Stimulated activated CD4-positive, alpha-beta T cell treated with anti-CD3 and anti-CD28 coated beads, Interleukin-12 subunit alpha, Interleukin-12 subunit beta, amount 100 ng/mL, for 48 hours (primary cell): ENCODE measurements around the gene KIAA1586.
"Not testable (repeated sequence)": the region's sequence is repeated elsewhere in the genome, so short reads cannot be mapped to it uniquely, and the experiment has no call there.

Experiments used
- DNase-seq, 3 donors: peaks; one replicate each; pipeline ENCODE4 v3.0.0-alpha.2; 2020; ENCODE audit warnings: low read depth in 2 of 3, low spot score in 1 of 3

The KIAA1586 gene

DNA sequence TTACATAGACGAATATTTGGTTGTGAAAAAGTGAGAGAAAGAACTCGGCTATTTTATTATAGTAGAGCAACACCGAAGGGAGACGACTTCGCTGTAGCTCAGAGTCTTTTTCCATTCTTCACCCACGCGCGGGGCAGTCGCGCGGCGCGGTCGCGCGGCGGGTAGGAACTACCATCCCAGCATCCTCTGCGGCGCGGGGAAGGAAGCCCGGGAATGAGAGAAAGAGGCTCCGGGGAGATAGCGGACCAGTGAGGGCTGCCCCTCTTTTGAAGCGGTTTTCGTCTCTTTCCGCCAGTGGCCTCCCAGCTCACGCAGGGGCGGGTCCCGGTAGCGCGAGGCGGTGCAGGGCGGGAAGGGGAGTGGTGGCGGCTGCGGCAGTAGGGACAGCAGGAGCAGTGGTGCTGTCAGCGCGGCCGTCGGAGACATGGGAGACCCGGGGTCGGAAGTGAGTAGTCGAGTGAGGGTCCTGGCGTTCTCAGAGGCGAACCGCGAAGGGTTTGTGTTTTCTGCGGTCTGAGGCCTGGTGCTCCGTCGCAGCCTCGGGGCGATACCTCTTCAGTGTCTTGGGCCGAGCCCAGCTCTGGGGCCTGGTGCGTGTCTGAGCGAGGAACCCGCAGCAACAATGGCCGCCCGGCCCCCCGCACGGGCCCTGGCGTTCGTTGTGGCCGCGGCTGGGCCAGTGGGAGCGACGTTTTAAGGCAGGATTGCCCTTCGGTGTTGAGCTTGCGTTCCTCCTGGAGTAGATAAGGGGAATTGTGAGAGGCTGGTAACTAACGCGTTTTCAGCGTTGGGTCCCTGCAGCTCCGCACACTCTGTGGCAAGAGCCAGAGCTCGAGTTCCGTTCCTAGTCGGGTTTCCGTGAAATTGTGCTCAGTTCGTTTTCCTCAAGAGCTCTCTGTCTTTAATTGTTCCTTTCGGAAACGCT lies at the start of gene KIAA1586:
Gene KIAA1586, plus strand, starts transcription at position 362 of the 925 bp plus-strand sequence. Its CDS starts 63 bp downstream, at position 425.
- peak; percentile 70 to 80 (median 72) for DNase-seq

DNA sequence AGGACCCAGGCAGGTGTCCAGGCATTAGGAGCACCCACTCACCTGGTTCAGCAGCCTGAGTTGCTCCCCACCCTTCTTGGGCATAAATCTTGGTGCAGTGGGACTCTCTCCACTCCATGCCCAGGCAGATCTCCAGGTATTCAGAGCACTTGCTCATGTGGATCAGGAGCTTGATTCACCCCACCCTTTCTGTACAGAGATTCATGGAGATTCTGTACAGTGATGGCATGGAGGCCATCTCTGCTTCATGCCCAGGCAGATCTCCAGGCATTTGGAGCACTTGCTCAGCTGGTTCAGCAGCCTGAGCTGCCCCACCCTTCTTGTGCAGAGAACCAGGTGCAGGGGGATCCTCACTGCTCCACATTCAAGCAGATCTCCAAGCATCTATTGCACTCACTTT lies 47.4 kb upstream of the KIAA1586 start:
- DNase-seq: no peak

DNA sequence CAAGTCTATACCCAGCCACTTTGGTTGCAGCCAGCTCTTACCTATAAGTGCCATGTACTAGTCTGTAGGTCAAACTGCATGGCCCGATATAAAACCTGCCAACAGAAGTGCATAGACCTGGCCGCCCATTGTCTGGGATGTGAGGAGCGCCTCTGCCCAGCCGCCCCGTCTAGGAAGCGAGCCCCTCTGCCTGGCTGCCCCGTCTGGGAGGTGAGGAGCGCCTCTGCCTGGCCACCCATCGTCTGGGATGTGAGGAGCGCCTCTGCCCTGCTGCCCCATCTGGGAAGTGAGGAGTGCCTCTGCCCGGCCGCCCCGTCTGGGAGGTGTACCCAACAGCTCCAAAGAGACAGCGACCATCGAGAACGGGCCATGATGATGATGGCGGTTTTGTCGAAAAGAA lies 46.7 kb upstream of the KIAA1586 start:
- DNase-seq: not testable (repeated sequence)

- DNase-seq: no peak
Measured at GRCh38 chr6:57002197-57002596, 44.3 kb upstream of the KIAA1586 start.

DNA sequence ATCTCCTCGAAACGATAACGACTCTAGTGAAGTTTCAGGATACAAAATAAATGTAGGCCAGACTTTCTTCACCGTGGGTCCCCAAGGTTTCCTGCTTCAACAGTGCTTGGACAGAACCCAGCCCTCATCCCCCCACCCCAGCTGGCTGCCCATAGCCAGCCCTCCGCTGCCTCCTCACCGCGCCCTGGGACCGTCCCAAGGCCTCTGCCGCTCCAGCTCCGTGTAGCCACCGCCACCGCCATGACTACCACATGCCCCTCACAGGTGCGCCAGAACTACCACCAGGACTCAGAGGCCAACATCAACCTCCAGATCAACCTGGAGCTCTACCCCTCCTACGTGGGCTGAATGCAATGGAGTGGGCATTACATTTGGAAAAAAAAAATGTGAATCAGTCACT lies 42.2 kb upstream of the KIAA1586 start:
- no peak for DNase-seq

DNA sequence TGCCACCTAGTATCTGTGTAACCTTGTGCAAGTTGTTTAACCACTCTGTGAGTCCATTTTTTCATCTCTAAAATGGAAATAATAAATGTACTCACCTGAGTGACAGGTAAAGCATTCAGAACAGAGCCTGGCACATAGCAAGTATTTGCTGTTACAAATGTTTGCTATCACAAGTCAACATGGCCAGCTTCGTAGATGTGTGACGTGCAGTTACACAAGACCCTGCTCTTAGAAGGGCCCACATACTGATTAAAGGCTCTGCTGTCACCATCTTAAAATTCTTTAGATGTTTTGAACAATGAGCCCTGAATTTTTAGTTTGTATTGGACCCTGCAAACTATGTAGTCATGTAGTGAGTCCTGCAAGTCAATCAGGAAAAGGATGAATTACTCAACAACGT lies 40.4 kb upstream of the KIAA1586 start:
- no peak for DNase-seq

GRCh38 chr6:57008069-57008468 lies 38.4 kb upstream of the KIAA1586 start:
- DNase-seq: not testable (repeated sequence)

DNA sequence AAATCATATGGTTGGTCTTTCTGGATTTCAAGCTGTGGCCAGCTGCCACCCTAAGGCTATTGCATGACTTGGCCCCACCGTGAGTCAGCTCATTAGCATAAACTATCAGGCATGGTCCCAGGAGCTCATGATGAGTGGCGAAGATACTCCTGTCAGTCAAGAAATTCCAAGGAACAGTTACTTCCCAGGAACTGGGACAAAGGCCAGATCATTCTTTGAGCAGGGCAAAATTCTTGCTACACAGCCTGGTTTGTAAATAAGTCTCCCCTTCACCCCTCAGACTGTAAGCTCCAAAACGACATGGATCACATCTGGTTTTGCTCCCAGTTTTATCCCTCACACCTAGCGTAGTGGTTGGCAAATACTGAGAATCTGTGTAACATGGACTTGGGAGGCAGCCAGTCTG lies 33.0 kb upstream of the KIAA1586 start:
- no peak for DNase-seq

DNA sequence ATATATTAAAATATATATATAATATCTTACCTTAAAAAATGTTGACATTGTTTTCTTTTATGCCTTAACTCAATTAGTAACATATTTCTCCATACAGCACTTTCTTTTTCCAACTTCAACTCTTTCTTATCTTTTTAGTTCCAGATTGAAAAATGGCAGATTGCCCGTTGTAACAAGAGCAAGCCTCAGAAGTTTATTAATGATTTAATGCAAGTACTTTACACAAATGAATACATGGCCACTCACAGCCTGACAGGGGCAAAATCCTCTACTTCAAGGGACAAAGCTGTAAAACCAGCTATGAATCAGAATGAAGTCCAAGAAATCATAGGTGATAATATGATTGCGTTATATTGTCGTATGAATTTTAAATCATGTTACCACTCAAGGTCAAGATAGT lies 29.4 kb upstream of the KIAA1586 start:
- DNase-seq: no peak

DNA sequence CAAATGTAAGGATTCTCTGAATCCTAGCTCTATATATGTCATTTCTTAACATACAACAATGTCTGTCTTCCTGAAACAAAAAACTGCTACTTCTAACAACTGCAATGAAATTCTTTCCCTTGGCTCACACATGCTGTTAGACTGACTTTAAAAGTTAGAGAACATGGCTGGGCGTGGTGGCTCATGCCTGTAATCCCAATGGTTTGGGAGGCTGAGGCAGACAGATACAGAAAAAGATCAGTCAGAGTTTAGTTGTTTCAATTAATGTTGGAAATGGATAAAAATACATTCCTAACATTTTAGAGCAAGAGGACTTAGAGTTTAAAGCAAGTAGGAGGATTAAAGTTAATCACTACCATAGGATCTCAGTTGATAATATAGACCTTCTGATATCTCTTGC lies 28.7 kb upstream of the KIAA1586 start:
- DNase-seq: no peak

DNA sequence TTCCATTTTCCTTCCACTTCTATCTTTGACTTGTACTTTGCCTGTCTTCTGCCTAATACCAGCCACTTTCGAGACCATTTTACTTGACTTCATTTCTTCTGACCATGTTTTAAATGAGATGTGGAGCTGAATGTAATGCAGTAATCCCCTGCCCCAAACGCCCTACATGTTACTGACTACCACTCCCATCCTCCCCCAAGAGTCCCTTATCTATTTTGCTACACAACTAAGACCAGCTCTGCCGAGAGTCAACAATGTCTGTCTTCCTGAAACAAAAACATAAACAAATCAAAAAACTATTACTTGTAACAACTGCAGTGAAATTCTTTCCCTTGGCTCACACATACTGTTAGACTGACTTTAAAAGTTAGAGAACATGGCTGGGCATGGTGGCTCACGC lies 27.1 kb upstream of the KIAA1586 start:
- no peak for DNase-seq

DNA sequence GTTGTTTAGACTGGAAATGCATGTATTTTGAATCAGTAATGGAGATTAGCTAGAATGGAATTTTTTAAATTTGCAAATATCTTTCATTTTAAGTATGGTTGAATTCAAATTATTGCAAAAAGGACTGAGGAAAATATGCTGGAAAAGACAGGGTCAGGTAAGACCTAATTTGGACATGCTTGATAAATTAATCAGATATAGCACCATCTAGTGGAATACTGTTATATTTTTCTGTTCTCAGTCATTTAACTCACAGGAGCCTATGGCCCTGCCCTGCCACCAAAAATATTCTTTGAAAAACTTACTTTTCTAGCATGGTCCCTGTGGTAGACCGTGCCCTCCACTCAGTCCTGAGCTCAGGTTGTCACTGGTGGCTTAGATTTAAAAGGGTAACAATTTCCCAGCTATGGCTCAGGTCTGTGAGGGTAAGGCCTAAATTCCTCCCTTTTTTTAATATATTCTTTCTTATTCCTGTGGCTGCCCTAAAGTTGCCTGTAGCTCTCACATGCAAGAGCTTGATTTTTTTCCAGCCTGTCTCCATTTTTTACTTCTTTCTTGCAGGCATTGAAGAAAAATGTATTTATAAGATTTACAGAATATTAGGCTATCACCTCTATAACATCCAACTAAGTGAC lies 25.3 kb upstream of the KIAA1586 start:
- DNase-seq: no peak

GRCh38 chr6:57024321-57024720 lies 22.2 kb upstream of the KIAA1586 start:
- DNase-seq: no peak

GRCh38 chr6:57024775-57025174 lies 21.7 kb upstream of the KIAA1586 start:
- no peak for DNase-seq

- no peak for DNase-seq
Measured at GRCh38 chr6:57026001-57026400, 20.5 kb upstream of the KIAA1586 start.

GRCh38 chr6:57027301-57027700 lies 19.2 kb upstream of the KIAA1586 start:
- no peak for DNase-seq

GRCh38 chr6:57029213-57029612 lies 17.3 kb upstream of the KIAA1586 start:
- DNase-seq: no peak

- no peak for DNase-seq
Measured at GRCh38 chr6:57033228-57033627, 13.3 kb upstream of the KIAA1586 start.

- DNase-seq: no peak
Measured at GRCh38 chr6:57035549-57035948, 10.9 kb upstream of the KIAA1586 start.

GRCh38 chr6:57038906-57039305 lies 7.6 kb upstream of the KIAA1586 start:
- no peak for DNase-seq

DNA sequence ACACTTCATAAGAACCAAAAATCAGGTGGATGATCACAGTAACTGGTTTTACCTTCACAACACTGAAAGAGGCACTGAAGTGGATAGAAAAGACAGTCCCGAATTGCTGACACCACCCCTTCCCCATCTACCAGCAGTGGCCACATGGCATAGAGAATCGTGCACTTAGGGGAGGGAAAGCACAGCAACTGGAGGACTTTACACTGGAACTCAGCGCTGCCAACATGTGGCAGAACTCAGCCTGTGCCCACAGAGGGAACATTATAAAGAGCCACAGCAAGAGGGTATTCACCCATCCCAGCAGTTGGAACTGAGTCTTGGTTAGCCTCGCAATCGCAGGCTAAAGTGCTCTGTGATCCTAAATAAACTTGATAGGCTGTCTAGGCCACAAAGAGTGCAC lies 6.5 kb upstream of the KIAA1586 start:
- no peak for DNase-seq

DNA sequence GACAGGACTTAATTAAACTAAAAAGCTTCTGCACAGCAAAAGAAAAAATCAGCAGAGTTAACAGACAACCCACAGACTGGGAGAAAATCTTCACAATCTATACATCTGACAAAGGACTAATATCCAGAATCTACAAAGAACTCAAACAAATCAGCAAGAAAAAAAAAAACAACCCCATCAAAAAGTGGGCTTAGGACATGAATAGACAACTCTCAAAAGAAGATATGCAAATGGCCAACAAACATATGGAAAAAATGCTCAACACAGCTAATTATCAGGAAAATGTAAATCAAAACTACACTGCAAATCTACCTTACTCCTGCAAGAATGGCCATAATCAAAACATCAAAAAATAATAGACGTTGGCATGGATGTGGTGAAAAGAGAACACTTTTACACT lies 2.4 kb upstream of the KIAA1586 start:
- not testable (repeated sequence) for DNase-seq
